Prostate gland (tissue), 2 donors: ENCODE results near the gene MEGF10.

Experiments used
- POLR2A ChIP-seq: fragments of 450-650 bp; IDR thresholded peaks from one replicate; pipeline ENCODE4 v1.6.1; 2016; ENCODE audit warnings: antibody characterized with exemption, mild to moderate bottlenecking
- POLR2AphosphoS5 ChIP-seq: sonication (generic); formaldehyde crosslinking; IDR thresholded peaks from one replicate; pipeline ENCODE4 v1.6.1; 2017; ENCODE audit warnings: antibody characterized with exemption
- TF ChIP-seq, protein P1 (sequence below), 4 experiments: fragments of 200-600 bp in 2 of 4; fragments of 450-650 bp in 2 of 4; sonication (generic) in 2 of 4; IDR thresholded peaks; 1 replicate in 3 of 4; 2 replicates in 1 of 4; pipeline ENCODE4 v1.5.1; 2016 to 2019; ENCODE audit warnings: antibody characterized with exemption in 4 of 4, mild to moderate bottlenecking in 2 of 4, moderate library complexity in 2 of 4

DNA sequence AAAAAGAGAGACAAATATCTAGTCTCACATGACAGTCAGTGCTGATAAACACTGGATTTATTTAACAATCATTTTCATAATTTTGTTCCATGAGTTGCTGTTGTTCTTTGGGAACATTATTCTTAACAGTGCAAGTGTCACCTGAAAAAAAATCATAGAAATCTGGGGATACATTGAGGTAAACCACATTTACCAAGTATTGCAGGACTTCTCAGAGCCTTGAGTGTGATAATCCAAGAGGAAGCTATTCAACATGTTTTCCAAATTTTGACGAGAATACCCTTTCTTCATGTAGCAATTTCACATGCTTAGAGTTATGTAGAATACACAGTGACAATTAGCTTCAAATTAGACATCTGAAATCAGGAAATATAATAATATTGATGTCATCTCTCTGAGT, 108.5 kb downstream of the MEGF10 start:
- TF ChIP-seq, protein P1, sequence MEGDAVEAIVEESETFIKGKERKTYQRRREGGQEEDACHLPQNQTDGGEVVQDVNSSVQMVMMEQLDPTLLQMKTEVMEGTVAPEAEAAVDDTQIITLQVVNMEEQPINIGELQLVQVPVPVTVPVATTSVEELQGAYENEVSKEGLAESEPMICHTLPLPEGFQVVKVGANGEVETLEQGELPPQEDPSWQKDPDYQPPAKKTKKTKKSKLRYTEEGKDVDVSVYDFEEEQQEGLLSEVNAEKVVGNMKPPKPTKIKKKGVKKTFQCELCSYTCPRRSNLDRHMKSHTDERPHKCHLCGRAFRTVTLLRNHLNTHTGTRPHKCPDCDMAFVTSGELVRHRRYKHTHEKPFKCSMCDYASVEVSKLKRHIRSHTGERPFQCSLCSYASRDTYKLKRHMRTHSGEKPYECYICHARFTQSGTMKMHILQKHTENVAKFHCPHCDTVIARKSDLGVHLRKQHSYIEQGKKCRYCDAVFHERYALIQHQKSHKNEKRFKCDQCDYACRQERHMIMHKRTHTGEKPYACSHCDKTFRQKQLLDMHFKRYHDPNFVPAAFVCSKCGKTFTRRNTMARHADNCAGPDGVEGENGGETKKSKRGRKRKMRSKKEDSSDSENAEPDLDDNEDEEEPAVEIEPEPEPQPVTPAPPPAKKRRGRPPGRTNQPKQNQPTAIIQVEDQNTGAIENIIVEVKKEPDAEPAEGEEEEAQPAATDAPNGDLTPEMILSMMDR (IDR thresholded peaks at IDR 0.05), result no peak
- TF ChIP-seq POLR2A (no peak), POLR2AphosphoS5 (no peak)
